Heart left ventricle (tissue), 16 donors: ENCODE measurements around the gene XRCC6. TPM values are rescaled to one million over a fixed set of nuclear protein-coding genes. Genes with fewer than 3 reads are reported as not detected.
"Not testable (repeated sequence)": the region's sequence is repeated elsewhere in the genome, so short reads cannot be mapped to it uniquely, and the experiment has no call there.

ENCODE experiments used
- ATAC-seq, 4 donors: fragments of 200-7000 bp; cut with Tn5 transposase; one replicate each; pipeline ENCODE4 v1.9.1; 2020 to 2022; ENCODE audit warnings: moderate library complexity in 4 of 4, mild to moderate bottlenecking in 3 of 4, moderate number of reproducible peaks in 1 of 4
- DNase-seq, 5 donors: peaks; one replicate each; pipeline ENCODE4 v3.0.0-alpha.2; 2020
- H3K27ac ChIP-seq, 12 donors: fragments of 200-600 bp; sonication (generic) in 4 of 12; one replicate each; pipeline versions ENCODE4 v1.5.0 to v1.8.0; 2016 to 2022; ENCODE audit warnings: mild to moderate bottlenecking in 2 of 12
- H3K27me3 ChIP-seq, 9 donors: fragments of 200-600 bp; sonication (generic) in 2 of 9; one replicate each; pipeline versions ENCODE4 v1.5.1 to v1.8.0; 2016 to 2022; ENCODE audit warnings: mild to moderate bottlenecking in 3 of 9
- H3K36me3 ChIP-seq, 9 donors: fragments of 200-600 bp; sonication (generic) in 2 of 9; one replicate each; pipeline versions ENCODE4 v1.5.0 to v1.8.0; 2018 to 2022; ENCODE audit warnings: mild to moderate bottlenecking in 2 of 9
- H3K4me1 ChIP-seq, 12 donors: fragments of 200-600 bp; sonication (generic) in 4 of 12; one replicate each; pipeline versions ENCODE4 v1.5.0 to v1.8.0; 2016 to 2022; ENCODE audit warnings: mild to moderate bottlenecking in 3 of 12
- H3K4me3 ChIP-seq, 12 donors: fragments of 200-600 bp; sonication (generic) in 4 of 12; one replicate each; pipeline versions ENCODE4 v1.5.0 to v1.8.0; 2017 to 2022; ENCODE audit warnings: mild to moderate bottlenecking in 9 of 12, moderate library complexity in 4 of 12
- H3K9me3 ChIP-seq, 12 donors: fragments of 200-600 bp; sonication (generic) in 4 of 12; one replicate each; pipeline versions ENCODE4 v1.5.0 to v1.8.0; 2016 to 2022; ENCODE audit warnings: mild to moderate bottlenecking in 1 of 12
- CTCF ChIP-seq, 12 donors: fragments of 200-600 bp; sonication (generic) in 4 of 12; IDR thresholded peaks; one replicate each; pipeline versions ENCODE4 v1.5.0 to v1.8.0; 2018 to 2022; ENCODE audit warnings: antibody characterized with exemption in 12 of 12, mild to moderate bottlenecking in 5 of 12
- POLR2A ChIP-seq, 2 donors: fragments of 450-650 bp; IDR thresholded peaks; one replicate each; pipeline ENCODE4 v1.6.1; 2017; ENCODE audit warnings: antibody characterized with exemption in 2 of 2, mild to moderate bottlenecking in 2 of 2, moderate library complexity in 2 of 2
- WGBS, 4 donors: extraction: QIAGEN DNeasy Blood & Tissue Kit in 2 of 4; methylation state at CpG; one replicate each; pipeline versions ENCODE4 v1.1.5 to v1.1.7; 2013 to 2018; 5-methylcytosine and 5-hydroxymethylcytosine counted together
- intact Hi-C, 10 donors: fragments of 100-400 bp; cut with DNase I; formaldehyde crosslinking; loops; one replicate each; pipeline versions ENCODE4 v1.11.1 to v1.14.2; 2022
- long read RNA-seq, 3 donors: library from polyadenylated mRNA; unstranded; transcript quantifications; one replicate each; pipeline ENCODE4 v2.0.0, GENCODE V29; 2020 to 2021
- polyA plus RNA-seq, 2 donors: library from polyadenylated mRNA; stranded (reverse); fragments of 200-250 nt; gene quantifications; one replicate each; pipeline ENCODE4 v1.2.3, GENCODE V29; 2013
- total RNA-seq, 9 donors: library from RNA; depleted of rRNA in 2 of 9; stranded (reverse); fragments of >200 nt in 2 of 9; fragmentation: NEBNext Ultra II Directional in 3 of 9; extraction: Animal tissue kit (Norgen Biotek cat#: 25700) in 3 of 9; gene quantifications; one replicate each; pipeline versions ENCODE4 v1.1.0 to v1.2.4, GENCODE V29; 2016 to 2023
- donor health status: ischemic (EF 13 %, LVEDD 7.1; RV severe dilation, severe dysfunction).
- donor health status: healthy with polysubstance abuse.
- donor health status: DM: no; HTN: yes; CAD: no.
- donor health status: DM: no; HTN: no; CAD: no.
- donor health status: ischemic (EF 25% LVEDD 6.9; RV normal size, moderate dysfunction).
- donor health status: ischemic (EF 25% LVEDD 5.7; RV mildly dilated, moderate dysfunction).
- donor health status: healthy.
- donor health status: DM: yes; HTN: yes; CAD: no.
- donor health status: ischemic (EF 35%, LVEDD 5.7; RV mildly dilated, moderate dysfunction).
- donor health status: nonischemic (EF 11% LVEDD 7.7; RV severe dilation, severe dysfunction).
- donor health status: DM: yes; HTN: yes; CAD: no.
- donor health status: PGD.
- donor health status: ischemic (EF 29% LVEDD 5.4; RV normal size, mild dysfunction).
- donor health status: nonischemic (EF 23%, LVEDD 6.1; RV moderate dilation, normal function).

XRCC6 gene
- total RNA-seq = 100 to 1,000 TPM; 162 to 204 (median 176) TPM
- polyA plus RNA-seq = 100 to 1,000 TPM; 123 to 231 TPM
- long read RNA-seq, donor 1, transcript XRCC6-201 (12 exons, 2,709 nt) = minor isoform, 16 of 359 reads
- long read RNA-seq, donor 1, transcript XRCC6-202 (13 exons, 2,296 nt) = major isoform, 314 of 359 reads
- long read RNA-seq, donor 1, partial matches to known transcripts = 18 of 359 reads
- long read RNA-seq, donor 1, other reads (novel, unspliced or antisense) = 10 of 359 reads
- long read RNA-seq, donor 2, transcript XRCC6-202 (13 exons, 2,296 nt) = major isoform, 2,305 of 2,655 reads
- long read RNA-seq, donor 2, transcript XRCC6-205 (13 exons, 2,200 nt) = minor isoform, 16 of 2,655 reads
- long read RNA-seq, donor 2, transcript XRCC6-201 (12 exons, 2,709 nt) = minor isoform, 137 of 2,655 reads
- long read RNA-seq, donor 2, transcript XRCC6-206 (12 exons, 2,148 nt) = minor isoform, 8 of 2,655 reads
- long read RNA-seq, donor 2, partial matches to known transcripts = 73 of 2,655 reads
- long read RNA-seq, donor 2, other reads (novel, unspliced or antisense) = 116 of 2,655 reads
- long read RNA-seq, donor 3, transcript XRCC6-202 (13 exons, 2,296 nt) = major isoform, 327 of 363 reads
- long read RNA-seq, donor 3, transcript XRCC6-201 (12 exons, 2,709 nt) = minor isoform, 10 of 363 reads
- long read RNA-seq, donor 3, partial matches to known transcripts = 10 of 363 reads
- long read RNA-seq, donor 3, other reads (novel, unspliced or antisense) = 16 of 363 reads

GRCh38 chr22:41621099-41621910 lies at the start of gene XRCC6:
TSS of gene XRCC6 (plus strand) at chr22:41621295. CDS start at chr22:41622005, 710 bp downstream.
- H3K27ac ChIP-seq = peak within 1 kb of the TSS; percentile 91 to 99 (median 97)
- H3K27me3 ChIP-seq = no peaks in the 10 kb centered on the region
- peaks cover 2 to 51% (median 40%) of the 10 kb centered on the region in 9 donors for H3K36me3 ChIP-seq
- ATAC-seq (peak; percentile 96 to 99 (median 98)), DNase-seq (peak; percentile 100)
- TF ChIP-seq CTCF (IDR thresholded peaks at IDR 0.05) (no peak), POLR2A (IDR thresholded peaks at IDR 0.05) (peak; percentile 57 to 75)
- H3K4me1 ChIP-seq = peaks cover 0 to 54% (median 32%) of the 10 kb centered on the region in 12 donors
- H3K9me3 ChIP-seq = no peaks in the 10 kb centered on the region
- 0% methylated on average over 44 to 70 of the region's 70 CpGs for WGBS, 4 donors
- peak within 1 kb of the TSS; percentile 72 to 99 (median 92) for H3K4me3 ChIP-seq
- intact Hi-C loops = no loop called here

- WGBS, 4 donors = 94 to 96% (median 96%) methylated on average over 12 to 14 of the region's 14 CpGs
- Histone ChIP-seq H3K27ac (no peak overlapping the region), H3K9me3 (no peaks in the 10 kb centered on the region), H3K4me3 (no peak overlapping the region), H3K4me1 (peaks cover 0 to 53% (median 14%) of the 10 kb centered on the region in 12 donors), H3K36me3 (peaks cover 0 to 18% (median under 1%) of the 10 kb centered on the region in 9 donors), H3K27me3 (no peaks in the 10 kb centered on the region)
- DNase-seq (no peak), ATAC-seq (no peak)
- no peak for TF ChIP-seq POLR2A (IDR thresholded peaks at IDR 0.05)
- no peak for TF ChIP-seq CTCF (IDR thresholded peaks at IDR 0.05)
- intact Hi-C loops = no loop called here
These were observed 49.3 kb upstream of the XRCC6 start for GRCh38 chr22:41571786-41572185.

GRCh38 chr22:41572305-41572704 lies 48.8 kb upstream of the XRCC6 start:
- DNase-seq, H3K27me3 ChIP-seq, H3K4me3 ChIP-seq, intact Hi-C loops, H3K9me3 ChIP-seq, ATAC-seq, H3K27ac ChIP-seq: not testable (repeated sequence)
- H3K4me1 ChIP-seq = peaks cover 0 to 55% (median 14%) of the 10 kb centered on the region in 12 donors
- H3K36me3 ChIP-seq = peaks cover 0 to 18% (median 3%) of the 10 kb centered on the region in 9 donors
- WGBS, 4 donors = 94 to 98% (median 95%) methylated on average over 3 of the region's 3 CpGs

GRCh38 chr22:41573677-41574076 lies 47.4 kb upstream of the XRCC6 start:
- no peaks in the 10 kb centered on the region for H3K9me3 ChIP-seq
- peaks cover 0 to 22% (median 3%) of the 10 kb centered on the region in 9 donors for H3K36me3 ChIP-seq
- WGBS, 4 donors = 91 to 94% (median 93%) methylated on average over 9 to 11 of the region's 11 CpGs
- ATAC-seq (no peak), DNase-seq (peak in 1 of 5 donors; percentile 21)
- no peak overlapping the region for H3K4me3 ChIP-seq
- intact Hi-C loops = no loop called here
- no peak for TF ChIP-seq CTCF (IDR thresholded peaks at IDR 0.05)
- TF ChIP-seq POLR2A (IDR thresholded peaks at IDR 0.05) = no peak
- H3K27ac ChIP-seq = peak overlapping the region in 1 of 12 donors; percentile 16
- no peaks in the 10 kb centered on the region for H3K27me3 ChIP-seq
- H3K4me1 ChIP-seq = peaks cover 0 to 49% (median 14%) of the 10 kb centered on the region in 12 donors
